DND-41 (cell line): ENCODE results near the gene DDX50.

Experiments used
- EZH2 ChIP-seq: IDR thresholded peaks from 3 replicates; pipeline ENCODE4 v1.6.1; 2012; ENCODE audit warnings: borderline replicate concordance, low read depth, mild to moderate bottlenecking, moderate library complexity, low read length, inconsistent platforms; ENCODE audit not compliant: severe bottlenecking
- TF ChIP-seq, protein P1 (sequence below): IDR thresholded peaks from 2 replicates; pipeline ENCODE4 v1.5.1; 2012; ENCODE audit warnings: borderline replicate concordance, low read length, moderate library complexity, mild to moderate bottlenecking; ENCODE audit not compliant: poor library complexity, severe bottlenecking; ENCODE audit errors: extremely low read depth

DNA sequence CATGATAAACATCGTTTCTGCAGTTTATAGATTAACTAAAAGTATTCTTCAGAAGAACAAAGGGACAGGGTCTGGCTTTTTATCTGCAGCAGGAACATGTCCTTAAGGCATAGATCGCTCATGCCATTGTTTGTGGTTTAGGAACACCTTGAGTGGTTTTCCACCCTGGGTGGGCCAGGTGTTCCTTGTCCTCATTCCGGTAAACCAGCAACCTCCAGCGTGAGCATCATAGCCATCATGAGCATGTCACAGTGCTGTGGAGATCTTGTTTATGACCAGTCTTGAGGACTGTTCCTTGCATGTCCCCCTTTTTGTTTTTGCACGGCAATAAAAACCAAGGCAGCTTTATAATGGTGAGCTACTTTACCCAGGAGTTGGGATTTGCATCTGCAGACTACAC is 39.9 kb upstream of the DDX50 start:
- TF ChIP-seq, protein P1, sequence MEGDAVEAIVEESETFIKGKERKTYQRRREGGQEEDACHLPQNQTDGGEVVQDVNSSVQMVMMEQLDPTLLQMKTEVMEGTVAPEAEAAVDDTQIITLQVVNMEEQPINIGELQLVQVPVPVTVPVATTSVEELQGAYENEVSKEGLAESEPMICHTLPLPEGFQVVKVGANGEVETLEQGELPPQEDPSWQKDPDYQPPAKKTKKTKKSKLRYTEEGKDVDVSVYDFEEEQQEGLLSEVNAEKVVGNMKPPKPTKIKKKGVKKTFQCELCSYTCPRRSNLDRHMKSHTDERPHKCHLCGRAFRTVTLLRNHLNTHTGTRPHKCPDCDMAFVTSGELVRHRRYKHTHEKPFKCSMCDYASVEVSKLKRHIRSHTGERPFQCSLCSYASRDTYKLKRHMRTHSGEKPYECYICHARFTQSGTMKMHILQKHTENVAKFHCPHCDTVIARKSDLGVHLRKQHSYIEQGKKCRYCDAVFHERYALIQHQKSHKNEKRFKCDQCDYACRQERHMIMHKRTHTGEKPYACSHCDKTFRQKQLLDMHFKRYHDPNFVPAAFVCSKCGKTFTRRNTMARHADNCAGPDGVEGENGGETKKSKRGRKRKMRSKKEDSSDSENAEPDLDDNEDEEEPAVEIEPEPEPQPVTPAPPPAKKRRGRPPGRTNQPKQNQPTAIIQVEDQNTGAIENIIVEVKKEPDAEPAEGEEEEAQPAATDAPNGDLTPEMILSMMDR, result no peak
- no peak for TF ChIP-seq EZH2
